HepG2 (cell line): ENCODE measurements around the gene STARD10. TPM values are rescaled to one million over a fixed set of nuclear protein-coding genes. Genes with fewer than 3 reads are reported as not detected.

ENCODE experiments used
- ATAC-seq: fragments of 200-7000 bp; cut with Tn5 transposase; 3 replicates; pipeline ENCODE4 v1.9.1; 2020; ENCODE audit warnings: mild to moderate bottlenecking, moderate library complexity
- BruUV-seq: library from RNA; stranded (reverse); fragments of 400-500 nt; replicated peaks from 2 replicates; lab custom pipeline; 2021; lab: Mats Ljungman, UMichigan
- CTCF ChIA-PET: fragments of 300-600 bp; formaldehyde crosslinking; extraction: SDS; loops from one replicate; lab custom pipeline; 2021; ENCODE audit warnings: low total read pairs, inconsistent platforms, low intra/inter-chr PET ratio; lab: Yijun Ruan, JAX
- POLR2A ChIA-PET: fragments of 350-600 bp; sonication (Branson Sonifier 250); formaldehyde crosslinking; loops from one replicate; lab custom pipeline; 2020; ENCODE audit warnings: antibody characterized with exemption, inconsistent platforms; lab: Yijun Ruan, JAX
- DNase-seq: peaks from one replicate; pipeline ENCODE4 v3.0.0-alpha.2; 2015; ENCODE audit warnings: low spot score
- FAIRE-seq: peaks from 3 replicates; lab custom pipeline; 2011; peaks lifted over from hg19 to GRCh38; lab: Jason Lieb, UNC
- H2AFZ ChIP-seq: one replicate; pipeline ENCODE4 v1.6.1; 2011; ENCODE audit warnings: low read length, inconsistent platforms
- H3K27ac ChIP-seq: fragments of 300-600 bp; 3 replicates; pipeline ENCODE4 v1.8.0; 2011; ENCODE audit warnings: mixed run types, mild to moderate bottlenecking, mixed read lengths, low read length, inconsistent platforms; ENCODE audit not compliant: insufficient read depth; ENCODE audit errors: extremely low read length
- H3K27me3 ChIP-seq, 2 experiments: fragments of 200-600 bp in 1 of 2; 2 replicates in 1 of 2; 3 replicates in 1 of 2; pipeline versions ENCODE4 v1.6.0 to v1.8.0; 2011; ENCODE audit warnings: low read length in 2 of 2, mild to moderate bottlenecking in 2 of 2, moderate library complexity in 2 of 2, inconsistent platforms in 1 of 2; ENCODE audit not compliant: insufficient read depth in 2 of 2, control insufficient read depth in 1 of 2
- H3K36me3 ChIP-seq, 2 experiments: fragments of 200-600 bp in 1 of 2; replicated peaks in 1 of 2; 2 replicates in 1 of 2; 3 replicates in 1 of 2; pipeline versions ENCODE4 v1.5.1 to v1.8.0; 2011; ENCODE audit warnings: low read length in 2 of 2, inconsistent platforms in 1 of 2; ENCODE audit not compliant: insufficient read depth in 2 of 2, control insufficient read depth in 1 of 2
- H3K4me1 ChIP-seq: 2 replicates; pipeline ENCODE4 v1.5.1; 2012; ENCODE audit warnings: low read length, inconsistent platforms; ENCODE audit not compliant: insufficient read depth
- H3K4me2 ChIP-seq: 2 replicates; pipeline ENCODE4 v1.6.0; 2011; ENCODE audit warnings: low read depth, low read length, inconsistent platforms
- H3K4me3 ChIP-seq, 3 experiments: fragments of 200-600 bp in 1 of 3; sonication (generic), shearing (Covaris generic) in 1 of 3; replicated peaks in 1 of 3; 2 replicates each; pipeline ENCODE4 v1.5.1; 2011 to 2016; ENCODE audit warnings: low read length in 3 of 3, inconsistent platforms in 2 of 3, low read depth in 2 of 3, mild to moderate bottlenecking in 2 of 3, control low read depth in 1 of 3, mixed read lengths in 1 of 3; ENCODE audit not compliant: insufficient read depth in 1 of 3
- H3K79me2 ChIP-seq: one replicate; pipeline ENCODE4 v1.6.1; 2011; ENCODE audit warnings: low read length, inconsistent platforms; ENCODE audit not compliant: insufficient read depth
- H3K9ac ChIP-seq: 2 replicates; pipeline ENCODE4 v1.6.0; 2011; ENCODE audit warnings: mild to moderate bottlenecking, low read depth, low read length, inconsistent platforms; ENCODE audit not compliant: insufficient read depth
- H3K9me3 ChIP-seq: 2 replicates; pipeline ENCODE4 v1.5.1; 2012; ENCODE audit warnings: mild to moderate bottlenecking, low read length
- H4K20me1 ChIP-seq: 2 replicates; pipeline ENCODE4 v1.6.0; 2011; ENCODE audit warnings: inconsistent platforms, mild to moderate bottlenecking, low read length, moderate library complexity; ENCODE audit not compliant: insufficient read depth
- FOXA1 ChIP-seq, 2 experiments: fragments of 450-650 bp in 1 of 2; sonication (generic) in 1 of 2; formaldehyde crosslinking in 1 of 2; IDR thresholded peaks; 2 replicates each; pipeline versions ENCODE4 v1.4.0 to v1.6.1; 2016 to 2020; ENCODE audit warnings: missing genetic modification reagents in 1 of 2
- HIC2 ChIP-seq: sonication (generic); formaldehyde crosslinking; IDR thresholded peaks from 2 replicates; pipeline ENCODE4 v1.9.0; 2022; ENCODE audit warnings: low read depth, missing genetic modification reagents
- MXD3 ChIP-seq: IDR thresholded peaks from 2 replicates; pipeline ENCODE4 v1.6.1; 2016; ENCODE audit warnings: mild to moderate bottlenecking, missing biosample characterization, missing genetic modification reagents
- NCOA2 ChIP-seq: sonication (generic); formaldehyde crosslinking; IDR thresholded peaks from 2 replicates; pipeline ENCODE4 v1.8.0; 2022; ENCODE audit warnings: inconsistent platforms
- ZBTB7B ChIP-seq: sonication (generic); formaldehyde crosslinking; IDR thresholded peaks from 2 replicates; pipeline ENCODE4 v1.4.0; 2020; ENCODE audit warnings: missing genetic modification reagents
- ZFP36L2 ChIP-seq: sonication (generic); formaldehyde crosslinking; IDR thresholded peaks from 2 replicates; pipeline ENCODE4 v1.4.0; 2020; ENCODE audit warnings: missing genetic modification reagents
- ZNF441 ChIP-seq: sonication (generic); formaldehyde crosslinking; IDR thresholded peaks from 2 replicates; pipeline ENCODE4 v1.7.0; 2021; ENCODE audit warnings: missing genetic modification reagents, borderline replicate concordance
- WGBS: methylation state at CpG from one replicate; pipeline ENCODE4 v1.1.6; 2017; ENCODE audit warnings: low lambda C conversion rate; 5-methylcytosine and 5-hydroxymethylcytosine counted together
- in situ Hi-C: cut with HindIII; loops from 2 replicates; pipeline ENCODE4 v1.10.0; 2017; ENCODE audit warnings: low pct_unique_long_range_greater_than_20kb; ENCODE audit not compliant: extremely low pct_ligation_motif_present
- intact Hi-C: fragments of 100-400 bp; cut with micrococcal nuclease; formaldehyde crosslinking; loops from one replicate; pipeline ENCODE4 v1.10.0; 2022; ENCODE audit not compliant: unreplicated experiment
- polyA plus RNA-seq, 8 experiments: library from polyadenylated mRNA; depleted of rRNA in 3 of 8; stranded (reverse) in 7 of 8; unstranded in 1 of 8; fragments of >200 nt; fragmentation: Illumina TruSeq in 4 of 8; extraction: Trizol in 4 of 8; gene quantifications; 2 replicates each; pipeline versions ENCODE4 v1.2.1 to v1.2.3, GENCODE V29; 2011 to 2016; ENCODE audit warnings: low read depth in 4 of 8, missing spikeins in 1 of 8, mixed read lengths in 1 of 8; ENCODE audit not compliant: insufficient read depth in 1 of 8
- total RNA-seq, 5 experiments: library from RNA; depleted of rRNA; stranded (reverse); fragments of >200 nt; fragmentation: Illumina TruSeq; extraction: Trizol; gene quantifications; 2 replicates each; pipeline ENCODE4 v1.2.3, GENCODE V29; 2016; ENCODE audit warnings: low read depth in 1 of 5

The STARD10 gene
- total and polyA plus RNA-seq, 2 of the 13 experiments (the other 11 are each of a cell fraction or from before 2014, with no cell fraction given) = 260 to 341 TPM

- Histone ChIP-seq H3K36me3 (peaks cover 20 to 29% of the 10 kb centered on the region in 2 experiments; a peak in 4 of 5 replicates), H2AFZ (no peak overlapping the region), H3K4me1 (peaks cover 52% of the 10 kb centered on the region), H3K9ac (no peak overlapping the region), H3K79me2 (peaks cover 60% of the 10 kb centered on the region), H3K27ac (no peak overlapping the region), H3K4me3 (no peak overlapping the region), H4K20me1 (peaks cover under 1% of the 10 kb centered on the region; the same call in 1 of the 2 replicates), H3K4me2 (no peak overlapping the region), H3K9me3 (no peaks in the 10 kb centered on the region), H3K27me3 (no peaks in the 10 kb centered on the region)
- ChIA-PET CTCF (interaction anchor here (1.3 kb wide), 1 partner anchor 30 kb away, joined by 7 read pairs; the partner anchor contains the start of gene STARD10), POLR2A (no interaction called here)
- ATAC-seq (no peak), DNase-seq (no peak), FAIRE-seq (no peak)
- BruUV-seq = no TSS peak
- in situ Hi-C loops = no loop called here
- TF ChIP-seq NCOA2 (CRISPR knock-in tag) (no peak), ZBTB7B (CRISPR knock-in tag) (no peak), ZNF441 (CRISPR knock-in tag) (no peak), MXD3 (no peak), HIC2 (CRISPR knock-in tag) (no peak), ZFP36L2 (CRISPR knock-in tag) (no peak), FOXA1 (IDR thresholded peaks at IDR 0.05) (no peak), FOXA1 (CRISPR knock-in tag; IDR thresholded peaks at IDR 0.05) (no peak)
- 100% methylated on average over 4 of the region's 4 CpGs for WGBS
- intact Hi-C loops = no loop called here
These were observed 30.0 kb downstream of the STARD10 start for GRCh38 chr11:72763823-72764222.
